GM12891 (cell line): ENCODE data around the gene IGFBP3.

ENCODE experiments used
- DNase-seq: peaks from one replicate; pipeline ENCODE4 v3.0.0; 2011; ENCODE audit warnings: low spot score; ENCODE audit not compliant: insufficient read length
- FAIRE-seq: peaks from 2 replicates; lab custom pipeline; 2011; peaks lifted over from hg19 to GRCh38; lab: Jason Lieb, UNC
- PAX5 ChIP-seq: IDR thresholded peaks from 2 replicates; pipeline ENCODE4 v1.6.1; 2011; ENCODE audit warnings: low read length, moderate library complexity, mild to moderate bottlenecking; ENCODE audit not compliant: insufficient read depth, severe bottlenecking
- POLR2A ChIP-seq: IDR thresholded peaks from 2 replicates; pipeline ENCODE4 v1.6.1; 2011; ENCODE audit warnings: low read depth, low read length, control low read depth
- POLR2AphosphoS5 ChIP-seq: IDR thresholded peaks from 2 replicates; pipeline ENCODE4 v1.6.1; 2011; ENCODE audit warnings: low read depth, low read length, control low read depth
- POU2F2 ChIP-seq: IDR thresholded peaks from 2 replicates; pipeline ENCODE4 v1.6.1; 2011; ENCODE audit warnings: low read depth, mild to moderate bottlenecking, control low read depth, low read length, moderate library complexity
- SPI1 ChIP-seq: IDR thresholded peaks from 2 replicates; pipeline ENCODE4 v1.6.1; 2011; ENCODE audit warnings: low read depth, low read length, control low read depth
- TAF1 ChIP-seq: IDR thresholded peaks from 2 replicates; pipeline ENCODE4 v1.6.1; 2011; ENCODE audit warnings: low read depth, low read length, control low read depth

The IGFBP3 gene

GRCh38 chr7:45912972-45913371, 8.1 kb downstream of the IGFBP3 start:
- no peak for DNase-seq
- FAIRE-seq = no peak
- TF ChIP-seq PAX5 = no peak
- TF ChIP-seq POLR2A = no peak
- no peak for TF ChIP-seq SPI1
- TF ChIP-seq TAF1 = no peak
- TF ChIP-seq POLR2AphosphoS5 = no peak
- no peak for TF ChIP-seq POU2F2

- TF ChIP-seq POLR2AphosphoS5 (no peak), PAX5 (no peak), POLR2A (no peak), POU2F2 (no peak), TAF1 (no peak), SPI1 (no peak)
- FAIRE-seq = no peak
- no peak for DNase-seq
Observed at GRCh38 chr7:45911311-45911710, 9.8 kb downstream of the IGFBP3 start.

GRCh38 chr7:45910855-45911254, 10.2 kb downstream of the IGFBP3 start:
- no peak for DNase-seq
- no peak for TF ChIP-seq POLR2A
- TF ChIP-seq PAX5 = no peak
- TF ChIP-seq TAF1 = no peak
- TF ChIP-seq SPI1 = no peak
- TF ChIP-seq POLR2AphosphoS5 = no peak
- TF ChIP-seq POU2F2 = no peak
- FAIRE-seq = no peak

- no peak for FAIRE-seq
- no peak for DNase-seq
- TF ChIP-seq TAF1 (no peak), POU2F2 (no peak), POLR2A (no peak), SPI1 (no peak)
Observed at GRCh38 chr7:45909561-45909960, 11.5 kb downstream of the IGFBP3 start.

GRCh38 chr7:45902820-45903219, 18.3 kb downstream of the IGFBP3 start:
- DNase-seq (no peak), FAIRE-seq (no peak)
- TF ChIP-seq TAF1 (no peak), POLR2A (no peak), SPI1 (no peak), POU2F2 (no peak), POLR2AphosphoS5 (no peak), PAX5 (no peak)

- no peak for TF ChIP-seq POLR2A
- TF ChIP-seq POLR2AphosphoS5 = no peak
- no peak for TF ChIP-seq SPI1
- no peak for TF ChIP-seq POU2F2
- TF ChIP-seq PAX5 = no peak
- no peak for TF ChIP-seq TAF1
- DNase-seq (no peak), FAIRE-seq (no peak)
Observed at GRCh38 chr7:45901566-45901965, 19.5 kb downstream of the IGFBP3 start.

GRCh38 chr7:45898222-45898621, 22.9 kb downstream of the IGFBP3 start:
- TF ChIP-seq POU2F2 = no peak
- TF ChIP-seq POLR2A = no peak
- no peak for TF ChIP-seq PAX5
- TF ChIP-seq SPI1 = no peak
- TF ChIP-seq TAF1 = no peak
- TF ChIP-seq POLR2AphosphoS5 = no peak
- no peak for DNase-seq
- FAIRE-seq = no peak

GRCh38 chr7:45897042-45897690, 23.9 kb downstream of the IGFBP3 start:
- no peak for FAIRE-seq
- no peak for DNase-seq
- TF ChIP-seq PAX5 (no peak), POLR2A (no peak)

- TF ChIP-seq POLR2A (no peak), PAX5 (no peak), SPI1 (no peak), TAF1 (no peak), POLR2AphosphoS5 (no peak), POU2F2 (no peak)
Observed at GRCh38 chr7:45894665-45895062, 26.4 kb downstream of the IGFBP3 start.

GRCh38 chr7:45893996-45894664, 26.9 kb downstream of the IGFBP3 start:
- DNase-seq (no peak), FAIRE-seq (no peak)
- TF ChIP-seq SPI1 = no peak
- TF ChIP-seq PAX5 = no peak
- TF ChIP-seq TAF1 = no peak
- TF ChIP-seq POU2F2 = no peak
- no peak for TF ChIP-seq POLR2AphosphoS5
- TF ChIP-seq POLR2A = no peak

More at GRCh38 chr7:45894665-45895062, 26.4 kb downstream of the IGFBP3 start:
- FAIRE-seq (no peak), DNase-seq (no peak)

GRCh38 chr7:45893374-45893995, 27.6 kb downstream of the IGFBP3 start:
- TF ChIP-seq POU2F2 (no peak), POLR2A (no peak), TAF1 (no peak), SPI1 (no peak), POLR2AphosphoS5 (no peak), PAX5 (no peak)
- FAIRE-seq (no peak), DNase-seq (no peak)
